CD4-positive, alpha-beta T cell (primary cell): Measurements from ENCODE around the gene STARD13. TPM values are rescaled to one million over a fixed set of nuclear protein-coding genes. Genes with fewer than 3 reads are reported as not detected.

Experiments
- ATAC-seq: fragments of 200-7000 bp; cut with Tn5 transposase; one replicate; pipeline ENCODE4 v1.10.0; 2022; ENCODE audit warnings: mild to moderate bottlenecking; ENCODE audit not compliant: poor library complexity
- CTCF ChIA-PET: fragments of 350-600 bp; sonication (Branson Sonifier 250); formaldehyde crosslinking; loops from one replicate; lab custom pipeline; 2021; ENCODE audit warnings: antibody characterized with exemption, inconsistent platforms; lab: Charles Lee
- POLR2A ChIA-PET: fragments of 350-600 bp; sonication (Branson Sonifier 250); formaldehyde crosslinking; loops from one replicate; lab custom pipeline; 2021; ENCODE audit warnings: antibody characterized with exemption, inconsistent platforms; lab: Charles Lee
- DNase-seq, 14 experiments: peaks; one replicate each; pipeline ENCODE4 v3.0.0-alpha.2; 2013 to 2020; ENCODE audit warnings: mixed read lengths in 2 of 14
- H3K27ac ChIP-seq, 2 donors: one replicate each; pipeline versions ENCODE4 v1.5.1 to v1.7.0; 2013; ENCODE audit warnings: low read length in 2 of 2, low read depth in 1 of 2, mild to moderate bottlenecking in 1 of 2
- H3K27me3 ChIP-seq, 2 experiments: 1 replicate in 1 of 2; 2 replicates in 1 of 2; pipeline versions ENCODE4 v1.6.1 to v1.7.0; 2013; ENCODE audit warnings: low read length in 2 of 2, control low read depth in 1 of 2, mild to moderate bottlenecking in 1 of 2, moderate library complexity in 1 of 2; ENCODE audit not compliant: insufficient read depth in 2 of 2, control insufficient read depth in 1 of 2
- H3K36me3 ChIP-seq: one replicate; pipeline ENCODE4 v1.6.1; 2013; ENCODE audit warnings: low read length, control low read depth; ENCODE audit not compliant: insufficient read depth
- H3K4me1 ChIP-seq: one replicate; pipeline ENCODE4 v1.6.1; 2013; ENCODE audit warnings: low read length, control low read depth; ENCODE audit not compliant: insufficient read depth
- H3K4me3 ChIP-seq: one replicate; pipeline ENCODE4 v1.5.1; 2013; ENCODE audit warnings: mild to moderate bottlenecking, low read length, moderate library complexity
- H3K9me3 ChIP-seq, 2 experiments: 1 replicate in 1 of 2; 2 replicates in 1 of 2; pipeline versions ENCODE4 v1.6.1 to v1.7.0; 2013; ENCODE audit warnings: low read length in 2 of 2, mild to moderate bottlenecking in 2 of 2, control low read depth in 1 of 2, moderate library complexity in 1 of 2; ENCODE audit not compliant: control insufficient read depth in 1 of 2, insufficient read depth in 1 of 2
- H3K27ac Mint-ChIP-seq: one replicate; pipeline ENCODE4 v1.8.0; 2020; ENCODE audit warnings: mixed read lengths
- H3K27me3 Mint-ChIP-seq: one replicate; pipeline ENCODE4 v1.8.0; 2021; ENCODE audit warnings: mixed read lengths
- H3K36me3 Mint-ChIP-seq: one replicate; pipeline ENCODE4 v1.8.0; 2021; ENCODE audit warnings: low read depth, mixed read lengths
- H3K4me1 Mint-ChIP-seq: one replicate; pipeline ENCODE4 v1.8.0; 2021; ENCODE audit warnings: low read depth, mixed read lengths
- H3K4me3 Mint-ChIP-seq: one replicate; pipeline ENCODE4 v1.8.0; 2020; ENCODE audit warnings: mild to moderate bottlenecking, mixed read lengths
- H3K9me3 Mint-ChIP-seq: one replicate; pipeline ENCODE4 v1.8.0; 2020; ENCODE audit warnings: mixed read lengths
- intact Hi-C, 2 experiments: fragments of 100-400 bp; cut with DNase I in 1 of 2; cut with micrococcal nuclease in 1 of 2; formaldehyde crosslinking; loops; one replicate each; pipeline versions ENCODE4 v1.15.1 to v1.9.0; 2023 to 2025; cut with DNase I, micrococcal nuclease
- total RNA-seq, 174 experiments: library from RNA in 2 of 174; stranded (reverse) in 2 of 174; gene quantifications; one replicate each; pipeline ENCODE4 v1.2.3 and lab custom pipeline; 2021 to 2026
- TF ChIP-seq, protein P1 (sequence below): fragments of 200-600 bp; IDR thresholded peaks from one replicate; pipeline ENCODE4 v1.8.0; 2022; ENCODE audit warnings: antibody characterized with exemption, mild to moderate bottlenecking

STARD13 gene
- total RNA-seq, 2 experiments from 2014 or later, result not detected

DNA sequence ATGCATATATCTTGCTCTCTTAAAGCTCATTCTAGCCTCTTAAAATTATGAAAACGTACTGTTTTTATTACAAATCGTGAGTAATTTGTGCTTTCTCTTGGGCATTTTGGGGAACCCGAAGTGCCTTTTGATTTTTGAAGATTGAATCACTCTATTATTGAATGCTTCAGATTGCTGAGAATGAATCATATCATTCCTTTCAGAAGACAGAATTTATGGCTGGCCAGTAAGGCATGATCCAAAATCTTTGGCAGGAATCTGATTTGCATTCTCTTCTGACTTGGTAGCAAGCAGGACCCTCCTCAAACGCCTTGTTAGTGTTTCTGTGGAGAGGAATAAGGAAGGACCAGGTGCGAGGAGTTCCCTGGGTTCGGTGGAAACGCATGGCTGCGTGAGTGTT is 49.5 kb downstream of the STARD13 start:
- CTCF ChIA-PET, result interaction anchor here (1.0 kb wide), 1 partner anchor 12 kb away, joined by 3 read pairs; no protein-coding TSS in a partner anchor
- intact Hi-C loops, result no loop called here
- Mint-ChIP-seq H3K36me3 (no peaks in the 10 kb centered on the region), H3K4me3 (no peak overlapping the region), H3K9me3 (peaks cover 16% of the 10 kb centered on the region), H3K4me1 (no peaks in the 10 kb centered on the region), H3K27ac (no peak overlapping the region), H3K27me3 (peaks cover 12% of the 10 kb centered on the region)
- no peak for DNase-seq
- POLR2A ChIA-PET, result no interaction called here
- TF ChIP-seq, protein P1, sequence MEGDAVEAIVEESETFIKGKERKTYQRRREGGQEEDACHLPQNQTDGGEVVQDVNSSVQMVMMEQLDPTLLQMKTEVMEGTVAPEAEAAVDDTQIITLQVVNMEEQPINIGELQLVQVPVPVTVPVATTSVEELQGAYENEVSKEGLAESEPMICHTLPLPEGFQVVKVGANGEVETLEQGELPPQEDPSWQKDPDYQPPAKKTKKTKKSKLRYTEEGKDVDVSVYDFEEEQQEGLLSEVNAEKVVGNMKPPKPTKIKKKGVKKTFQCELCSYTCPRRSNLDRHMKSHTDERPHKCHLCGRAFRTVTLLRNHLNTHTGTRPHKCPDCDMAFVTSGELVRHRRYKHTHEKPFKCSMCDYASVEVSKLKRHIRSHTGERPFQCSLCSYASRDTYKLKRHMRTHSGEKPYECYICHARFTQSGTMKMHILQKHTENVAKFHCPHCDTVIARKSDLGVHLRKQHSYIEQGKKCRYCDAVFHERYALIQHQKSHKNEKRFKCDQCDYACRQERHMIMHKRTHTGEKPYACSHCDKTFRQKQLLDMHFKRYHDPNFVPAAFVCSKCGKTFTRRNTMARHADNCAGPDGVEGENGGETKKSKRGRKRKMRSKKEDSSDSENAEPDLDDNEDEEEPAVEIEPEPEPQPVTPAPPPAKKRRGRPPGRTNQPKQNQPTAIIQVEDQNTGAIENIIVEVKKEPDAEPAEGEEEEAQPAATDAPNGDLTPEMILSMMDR, result no peak
- Histone ChIP-seq H3K27me3 (no peaks in the 10 kb centered on the region), H3K27ac (no peak overlapping the region), H3K4me1 (no peaks in the 10 kb centered on the region), H3K36me3 (no peaks in the 10 kb centered on the region), H3K9me3 (peaks cover 0 to 5% of the 10 kb centered on the region in 2 experiments), H3K4me3 (no peak overlapping the region)
- no peak for ATAC-seq

DNA sequence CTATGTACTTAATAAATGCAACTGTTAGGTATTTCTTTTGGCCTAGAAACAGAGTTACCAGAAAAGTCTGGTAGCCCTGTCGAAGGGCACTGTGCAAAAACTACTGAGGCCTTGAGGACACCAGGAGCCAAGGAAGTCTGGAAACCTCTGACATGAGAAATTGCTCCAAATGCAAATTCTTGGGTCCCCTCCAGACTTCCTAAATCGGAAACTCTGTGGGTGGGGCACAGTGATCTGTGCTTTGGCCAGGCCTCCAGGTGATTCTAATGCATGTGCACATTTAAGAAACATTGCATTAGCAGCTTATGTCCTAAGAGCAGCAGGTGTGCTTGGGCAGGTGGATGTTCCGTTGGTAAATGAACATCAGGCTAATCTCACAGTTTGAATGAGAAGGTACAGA is 50.0 kb downstream of the STARD13 start:
- Mint-ChIP-seq H3K9me3 (peaks cover 16% of the 10 kb centered on the region), H3K4me1 (no peaks in the 10 kb centered on the region), H3K4me3 (no peak overlapping the region), H3K27ac (no peak overlapping the region), H3K27me3 (peaks cover 12% of the 10 kb centered on the region), H3K36me3 (no peaks in the 10 kb centered on the region)
- Histone ChIP-seq H3K27ac (no peak overlapping the region), H3K36me3 (no peaks in the 10 kb centered on the region), H3K27me3 (no peaks in the 10 kb centered on the region), H3K4me3 (no peak overlapping the region), H3K4me1 (no peaks in the 10 kb centered on the region), H3K9me3 (peaks cover 0 to 5% of the 10 kb centered on the region in 2 experiments)
- DNase-seq (no peak), ATAC-seq (no peak)
- CTCF ChIA-PET, result no interaction called here
- intact Hi-C loops, result no loop called here
- TF ChIP-seq, protein P1, result no peak
- POLR2A ChIA-PET, result no interaction called here

DNA sequence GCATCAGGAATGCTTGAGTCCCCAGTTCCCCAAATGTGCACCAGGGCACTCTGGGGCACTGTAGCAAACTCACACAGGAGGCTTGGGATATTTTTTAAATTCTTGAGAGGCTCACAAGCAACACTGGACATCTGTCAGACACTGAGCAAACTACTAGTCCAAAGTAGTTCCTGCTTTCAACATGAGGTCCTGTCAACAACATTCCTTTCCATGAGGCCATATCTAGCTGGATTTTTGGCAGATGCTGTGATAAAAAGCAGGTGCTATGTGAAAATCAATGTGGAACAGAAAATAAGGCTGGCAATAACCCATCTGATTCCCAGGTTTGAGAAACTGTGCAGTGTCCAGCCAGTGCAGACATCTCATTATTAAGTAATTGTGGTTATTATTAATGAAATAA is 50.5 kb downstream of the STARD13 start:
- ATAC-seq, result no peak
- CTCF ChIA-PET, result no interaction called here

More for the DNA sequence above, 50.5 kb downstream of the STARD13 start:
- no peak overlapping the region for H3K27ac Mint-ChIP-seq
- TF ChIP-seq, protein P1, result no peak
- Histone ChIP-seq H3K4me1 (no peaks in the 10 kb centered on the region), H3K27me3 (no peaks in the 10 kb centered on the region), H3K27ac (no peak overlapping the region), H3K36me3 (no peaks in the 10 kb centered on the region), H3K4me3 (no peak overlapping the region), H3K9me3 (peaks cover 0 to 5% of the 10 kb centered on the region in 2 experiments)
- H3K4me1 Mint-ChIP-seq, result no peaks in the 10 kb centered on the region
- H3K9me3 Mint-ChIP-seq, result peaks cover 15% of the 10 kb centered on the region
- intact Hi-C loops, result no loop called here
- no peaks in the 10 kb centered on the region for H3K36me3 Mint-ChIP-seq
- no peak overlapping the region for H3K4me3 Mint-ChIP-seq
- POLR2A ChIA-PET, result no interaction called here
- no peak for DNase-seq
- H3K27me3 Mint-ChIP-seq, result peaks cover 11% of the 10 kb centered on the region
